ENCODE results near the gene DCTN1. TPM values are rescaled to one million over a fixed set of nuclear protein-coding genes. Genes with fewer than 3 reads are reported as not detected.

Gene DCTN1
- total RNA-seq (2022): 113 and 129 TPM in 2 replicates
- percentile 70 among the genes with signal in this experiment for Bru-seq, nascent RNA
- percentile 83 among the genes with signal in this experiment for BruChase-seq, experiment 1, labeled RNA remaining after a 6-hour chase
- percentile 75 among the genes with signal in this experiment for BruChase-seq, experiment 2, labeled RNA remaining after a 2-hour chase
- long read RNA-seq, full-length matches to known transcripts: 61 of 210 reads
- long read RNA-seq, partial matches to known transcripts: 140 of 210 reads
- long read RNA-seq, other reads (novel, unspliced or antisense): 9 of 210 reads

DNA sequence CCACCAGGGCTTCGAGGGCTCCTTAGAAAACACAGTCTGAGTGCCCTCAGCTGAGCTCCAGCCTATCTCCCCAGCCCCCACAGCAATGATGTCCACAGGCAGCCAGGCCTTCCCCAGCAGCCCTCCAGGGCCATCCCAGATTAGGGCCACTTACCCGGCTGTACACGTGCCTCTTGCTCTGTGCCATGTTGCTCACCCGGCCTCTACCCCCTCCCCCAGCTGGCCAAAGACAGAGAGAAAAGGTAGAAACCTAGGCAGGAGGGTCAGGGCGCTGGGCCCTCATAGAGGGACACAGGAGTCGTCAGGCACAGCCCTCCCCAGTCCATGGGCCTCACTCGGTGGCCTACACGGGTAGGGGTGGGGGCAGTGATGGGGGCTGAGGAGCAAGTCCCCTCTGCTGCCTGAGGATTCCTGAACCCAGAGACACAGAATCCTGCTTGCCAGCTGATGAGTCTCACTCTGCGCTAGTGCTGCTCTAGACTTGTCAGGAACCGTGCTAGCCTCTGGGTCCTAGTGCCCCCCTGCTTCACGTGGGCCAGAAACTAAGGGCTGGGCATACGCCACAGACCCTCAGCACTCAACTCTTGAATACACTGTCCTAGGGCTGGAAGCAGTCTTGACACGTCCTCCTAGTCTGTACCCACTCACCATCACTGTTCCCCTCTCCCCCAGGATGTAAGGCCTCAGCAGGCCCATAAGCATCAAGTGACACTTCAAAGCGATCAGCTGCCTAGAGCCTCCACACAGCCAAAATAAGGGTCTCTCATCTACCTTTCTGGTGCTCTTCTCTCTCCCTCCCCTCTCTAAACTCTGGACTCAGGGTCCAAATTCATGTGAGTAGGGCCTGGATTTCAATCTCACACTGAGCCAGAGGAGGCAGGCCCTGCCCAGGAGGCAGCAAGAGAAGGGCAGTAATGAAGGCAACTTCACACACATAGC is at the start of gene DCTN1:
TSS of gene DCTN1 (minus strand) at position 461 of the 939 bp plus-strand sequence. CDS start at position 187, 274 bp downstream.
- H3K27ac Mint-ChIP-seq (ENCODE audit: unreplicated experiment): no peak within 1 kb of the TSS
- H3K36me3 Mint-ChIP-seq (ENCODE audit: insufficient read depth, unreplicated experiment): peaks cover 5% of the 10 kb centered on the region
- peaks cover 18% of the 10 kb centered on the region for H3K4me1 Mint-ChIP-seq (ENCODE audit: low read depth, unreplicated experiment)
- no TSS peak for BruUV-seq (replicated peaks)
- CTCF ChIA-PET: interaction anchor here (1.7 kb wide), 1 partner anchor 11 kb away, joined by 6 read pairs; no protein-coding TSS in a partner anchor
- TF ChIP-seq, protein P1, sequence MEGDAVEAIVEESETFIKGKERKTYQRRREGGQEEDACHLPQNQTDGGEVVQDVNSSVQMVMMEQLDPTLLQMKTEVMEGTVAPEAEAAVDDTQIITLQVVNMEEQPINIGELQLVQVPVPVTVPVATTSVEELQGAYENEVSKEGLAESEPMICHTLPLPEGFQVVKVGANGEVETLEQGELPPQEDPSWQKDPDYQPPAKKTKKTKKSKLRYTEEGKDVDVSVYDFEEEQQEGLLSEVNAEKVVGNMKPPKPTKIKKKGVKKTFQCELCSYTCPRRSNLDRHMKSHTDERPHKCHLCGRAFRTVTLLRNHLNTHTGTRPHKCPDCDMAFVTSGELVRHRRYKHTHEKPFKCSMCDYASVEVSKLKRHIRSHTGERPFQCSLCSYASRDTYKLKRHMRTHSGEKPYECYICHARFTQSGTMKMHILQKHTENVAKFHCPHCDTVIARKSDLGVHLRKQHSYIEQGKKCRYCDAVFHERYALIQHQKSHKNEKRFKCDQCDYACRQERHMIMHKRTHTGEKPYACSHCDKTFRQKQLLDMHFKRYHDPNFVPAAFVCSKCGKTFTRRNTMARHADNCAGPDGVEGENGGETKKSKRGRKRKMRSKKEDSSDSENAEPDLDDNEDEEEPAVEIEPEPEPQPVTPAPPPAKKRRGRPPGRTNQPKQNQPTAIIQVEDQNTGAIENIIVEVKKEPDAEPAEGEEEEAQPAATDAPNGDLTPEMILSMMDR (IDR thresholded peaks at IDR 0.05; ENCODE audit: unreplicated experiment): no peak
- intact Hi-C loops (cut with micrococcal nuclease; ENCODE audit: unreplicated experiment): no loop called here
- peak within 1 kb of the TSS; percentile 9 for H3K4me3 Mint-ChIP-seq (ENCODE audit: low read depth, unreplicated experiment)
- no peaks in the 10 kb centered on the region for H3K27me3 Mint-ChIP-seq (ENCODE audit: unreplicated experiment)
- peak; percentile 6 for DNase-seq
- H3K9me3 Mint-ChIP-seq (ENCODE audit: low read depth, unreplicated experiment): no peaks in the 10 kb centered on the region

DNA sequence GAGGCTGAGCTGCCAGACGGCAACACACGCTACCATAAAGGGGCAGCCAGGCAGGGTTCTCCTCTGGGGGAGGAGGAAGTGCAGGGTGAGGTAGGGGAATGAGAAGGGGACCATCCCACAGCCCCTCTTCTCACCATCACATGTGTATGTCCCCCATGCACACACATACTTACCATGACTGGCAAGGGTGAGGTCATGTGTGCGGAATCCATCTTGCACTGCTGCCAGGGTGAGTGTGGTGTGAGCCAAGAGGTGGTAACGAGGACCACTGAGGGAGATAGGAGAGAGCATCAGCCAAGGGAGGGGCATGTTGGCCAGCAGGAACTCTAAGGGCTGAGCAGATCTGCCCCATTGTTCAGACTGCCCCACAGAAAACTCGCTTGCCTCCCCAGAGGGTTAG is 48.6 kb upstream of the DCTN1 start:
- CTCF ChIA-PET: no interaction called here
- Mint-ChIP-seq H3K27ac (ENCODE audit: unreplicated experiment) (no peak overlapping the region), H3K36me3 (ENCODE audit: insufficient read depth, unreplicated experiment) (peaks cover 61% of the 10 kb centered on the region), H3K9me3 (ENCODE audit: low read depth, unreplicated experiment) (no peaks in the 10 kb centered on the region), H3K4me1 (ENCODE audit: low read depth, unreplicated experiment) (peaks cover 8% of the 10 kb centered on the region), H3K27me3 (ENCODE audit: unreplicated experiment) (no peaks in the 10 kb centered on the region), H3K4me3 (ENCODE audit: low read depth, unreplicated experiment) (no peak overlapping the region)
- no peak for DNase-seq
- TF ChIP-seq, protein P1 (IDR thresholded peaks at IDR 0.05; ENCODE audit: unreplicated experiment): no peak
- intact Hi-C loops (cut with micrococcal nuclease; ENCODE audit: unreplicated experiment): no loop called here
- BruUV-seq (replicated peaks): no TSS peak

DNA sequence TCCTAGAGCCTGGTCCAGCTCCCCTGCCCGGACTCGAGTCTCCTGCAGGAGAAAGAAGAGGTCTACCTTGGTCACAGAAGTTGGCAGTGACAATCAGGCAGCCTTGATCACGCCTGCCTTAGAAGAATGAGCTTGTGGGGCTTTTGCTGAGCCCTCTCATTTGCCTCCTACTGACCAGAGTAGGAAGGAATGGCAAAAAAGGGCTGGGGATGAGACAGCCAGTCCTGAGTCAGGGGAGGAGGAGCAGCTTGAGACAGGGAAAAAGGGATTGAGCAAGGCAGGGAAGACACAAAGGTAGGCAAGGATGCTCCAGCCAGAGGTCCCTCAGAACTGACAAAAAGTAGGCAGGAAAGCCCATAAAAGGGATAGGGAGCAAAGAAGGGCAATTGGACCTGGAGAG is 47.4 kb upstream of the DCTN1 start:
- intact Hi-C loops (cut with micrococcal nuclease; ENCODE audit: unreplicated experiment): no loop called here
- CTCF ChIA-PET: no interaction called here
- Mint-ChIP-seq H3K36me3 (ENCODE audit: insufficient read depth, unreplicated experiment) (peaks cover 70% of the 10 kb centered on the region), H3K27ac (ENCODE audit: unreplicated experiment) (no peak overlapping the region), H3K9me3 (ENCODE audit: low read depth, unreplicated experiment) (no peaks in the 10 kb centered on the region), H3K4me1 (ENCODE audit: low read depth, unreplicated experiment) (peaks cover 17% of the 10 kb centered on the region), H3K27me3 (ENCODE audit: unreplicated experiment) (no peaks in the 10 kb centered on the region), H3K4me3 (ENCODE audit: low read depth, unreplicated experiment) (no peak overlapping the region)
- DNase-seq: no peak
- BruUV-seq (replicated peaks): no TSS peak
- TF ChIP-seq, protein P1 (IDR thresholded peaks at IDR 0.05; ENCODE audit: unreplicated experiment): no peak

DNA sequence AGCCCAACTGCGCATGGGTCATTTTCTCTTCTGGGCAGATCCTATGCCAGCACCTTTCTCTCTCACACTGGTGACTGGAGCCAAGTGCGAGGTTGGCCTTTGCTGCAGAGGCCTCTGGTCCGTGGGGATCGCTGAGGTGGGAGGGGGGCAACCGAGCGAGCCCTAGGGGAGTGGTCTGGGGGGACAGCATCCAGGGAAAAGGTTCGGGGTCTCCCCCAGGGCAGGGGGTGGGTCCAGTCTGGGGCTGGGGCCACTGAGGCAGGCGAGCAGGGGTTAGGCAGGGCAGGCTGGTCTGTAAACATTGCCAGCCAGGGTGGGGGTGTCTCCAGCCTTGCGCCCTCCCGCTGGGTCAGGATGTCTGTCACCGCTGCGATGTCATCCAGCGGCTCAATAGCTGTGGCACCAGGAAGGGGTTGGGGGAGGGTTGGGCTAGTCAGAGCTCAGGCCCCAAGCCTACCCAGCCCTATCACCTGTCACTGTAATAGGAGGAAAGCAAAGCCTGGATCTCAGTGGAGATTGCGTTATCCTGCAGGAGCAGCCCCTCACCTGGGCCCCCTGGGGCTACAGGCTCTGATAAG is 46.2 kb upstream of the DCTN1 start:
- Mint-ChIP-seq H3K27ac (ENCODE audit: unreplicated experiment) (no peak overlapping the region), H3K4me1 (ENCODE audit: low read depth, unreplicated experiment) (peaks cover 26% of the 10 kb centered on the region), H3K36me3 (ENCODE audit: insufficient read depth, unreplicated experiment) (peaks cover 75% of the 10 kb centered on the region), H3K27me3 (ENCODE audit: unreplicated experiment) (no peaks in the 10 kb centered on the region), H3K9me3 (ENCODE audit: low read depth, unreplicated experiment) (no peaks in the 10 kb centered on the region), H3K4me3 (ENCODE audit: low read depth, unreplicated experiment) (no peak overlapping the region)
- TF ChIP-seq, protein P1 (IDR thresholded peaks at IDR 0.05; ENCODE audit: unreplicated experiment): no peak
- CTCF ChIA-PET: no interaction called here
- no peak for DNase-seq
- intact Hi-C loops (cut with micrococcal nuclease; ENCODE audit: unreplicated experiment): no loop called here
- BruUV-seq (replicated peaks): no TSS peak

All from Calu3 (cell line).